Astrocyte (in vitro differentiated cells and primary cell): ENCODE data around the gene SUN1. TPM values are rescaled to one million over a fixed set of nuclear protein-coding genes. Genes with fewer than 3 reads are reported as not detected.

Experiments used
- DNase-seq: peaks from one replicate; pipeline ENCODE4 v3.0.0-alpha.2; 2010; ENCODE audit warnings: low read depth
- FAIRE-seq: peaks from 2 replicates; lab custom pipeline; 2011; peaks lifted over from hg19 to GRCh38; lab: Jason Lieb, UNC
- H2AFZ ChIP-seq: 2 replicates; pipeline ENCODE4 v1.6.0; 2012; ENCODE audit warnings: low read depth, low read length, inconsistent platforms
- H3K27ac ChIP-seq: 2 replicates; pipeline ENCODE4 v1.5.1; 2011; ENCODE audit warnings: low read depth, low read length, inconsistent platforms
- H3K27me3 ChIP-seq: 2 replicates; pipeline ENCODE4 v1.6.0; 2011; ENCODE audit warnings: low read length, inconsistent platforms; ENCODE audit not compliant: insufficient read depth
- H3K36me3 ChIP-seq: 2 replicates; pipeline ENCODE4 v1.5.1; 2011; ENCODE audit warnings: low read length, inconsistent platforms; ENCODE audit not compliant: insufficient read depth
- H3K4me1 ChIP-seq: 2 replicates; pipeline ENCODE4 v1.5.1; 2011; ENCODE audit warnings: low read length, inconsistent platforms; ENCODE audit not compliant: insufficient read depth
- H3K4me2 ChIP-seq: 2 replicates; pipeline ENCODE4 v1.6.0; 2012; ENCODE audit warnings: low read length, inconsistent platforms
- H3K4me3 ChIP-seq: 2 replicates; pipeline ENCODE4 v1.5.1; 2011; ENCODE audit warnings: low read depth, mild to moderate bottlenecking, low read length, inconsistent platforms; ENCODE audit not compliant: insufficient read depth
- H3K79me2 ChIP-seq: 2 replicates; pipeline ENCODE4 v1.6.0; 2012; ENCODE audit warnings: mild to moderate bottlenecking, low read length, inconsistent platforms; ENCODE audit not compliant: insufficient read depth
- H3K9ac ChIP-seq: 2 replicates; pipeline ENCODE4 v1.6.0; 2012; ENCODE audit warnings: mild to moderate bottlenecking, low read length, inconsistent platforms
- H3K9me3 ChIP-seq: 2 replicates; pipeline ENCODE4 v1.5.1; 2012; ENCODE audit warnings: low read depth, mild to moderate bottlenecking, low read length, inconsistent platforms; ENCODE audit not compliant: insufficient read depth
- H4K20me1 ChIP-seq: 2 replicates; pipeline ENCODE4 v1.6.0; 2012; ENCODE audit warnings: low read length, inconsistent platforms; ENCODE audit not compliant: insufficient read depth
- H3K27ac Mint-ChIP-seq: one replicate; pipeline ENCODE4 v1.8.0; 2021; ENCODE audit warnings: mild to moderate bottlenecking, mixed read lengths; ENCODE audit not compliant: unreplicated experiment
- H3K27me3 Mint-ChIP-seq: one replicate; pipeline ENCODE4 v1.8.0; 2021; ENCODE audit warnings: low read depth, mixed read lengths; ENCODE audit not compliant: unreplicated experiment
- H3K36me3 Mint-ChIP-seq: one replicate; pipeline ENCODE4 v1.8.0; 2021; ENCODE audit warnings: low read depth, mixed read lengths; ENCODE audit not compliant: unreplicated experiment
- H3K4me1 Mint-ChIP-seq: one replicate; pipeline ENCODE4 v1.8.0; 2021; ENCODE audit warnings: low read depth, mixed read lengths; ENCODE audit not compliant: unreplicated experiment
- H3K4me3 Mint-ChIP-seq: one replicate; pipeline ENCODE4 v1.8.0; 2021; ENCODE audit warnings: mild to moderate bottlenecking, moderate library complexity, mixed read lengths; ENCODE audit not compliant: unreplicated experiment
- H3K9me3 Mint-ChIP-seq: one replicate; pipeline ENCODE4 v1.8.0; 2021; ENCODE audit warnings: mild to moderate bottlenecking, mixed read lengths; ENCODE audit not compliant: unreplicated experiment
- CTCF ChIP-seq: IDR thresholded peaks from 2 replicates; pipeline ENCODE4 v1.5.1; 2011; ENCODE audit warnings: low read depth, mild to moderate bottlenecking, inconsistent platforms, low read length, moderate library complexity; ENCODE audit not compliant: insufficient read depth
- EZH2 ChIP-seq: IDR thresholded peaks from 2 replicates; pipeline ENCODE4 v1.6.1; 2012; ENCODE audit warnings: mild to moderate bottlenecking, low read length, inconsistent platforms; ENCODE audit not compliant: insufficient read depth
- total RNA-seq: library from RNA; stranded (reverse); gene quantifications from 2 replicates; pipeline ENCODE4 v1.2.1, GENCODE V29; 2021

SUN1 gene
- total RNA-seq, 1 donor from 2014 or later = 121 TPM

GRCh38 chr7:854118-854775 is 22.0 kb downstream of the SUN1 start:
- no peak overlapping the region for H3K4me3 Mint-ChIP-seq
- Histone ChIP-seq H3K4me1 (no peaks in the 10 kb centered on the region), H3K9me3 (no peaks in the 10 kb centered on the region), H3K79me2 (peaks cover 8% of the 10 kb centered on the region), H3K4me2 (no peak overlapping the region), H2AFZ (no peak overlapping the region), H3K4me3 (no peak overlapping the region), H3K27ac (no peak overlapping the region), H3K36me3 (peaks cover 29% of the 10 kb centered on the region), H4K20me1 (peaks cover 24% of the 10 kb centered on the region), H3K27me3 (no peaks in the 10 kb centered on the region), H3K9ac (no peak overlapping the region)
- TF ChIP-seq EZH2 (no peak), CTCF (no peak)
- H3K36me3 Mint-ChIP-seq = peaks cover 29% of the 10 kb centered on the region
- DNase-seq (no peak), FAIRE-seq (no peak)
- no peaks in the 10 kb centered on the region for H3K4me1 Mint-ChIP-seq
- no peaks in the 10 kb centered on the region for H3K27me3 Mint-ChIP-seq
- no peaks in the 10 kb centered on the region for H3K9me3 Mint-ChIP-seq
- no peak overlapping the region for H3K27ac Mint-ChIP-seq

- H3K4me1 Mint-ChIP-seq = no peaks in the 10 kb centered on the region
- H3K4me2 ChIP-seq = no peak overlapping the region
- H3K4me3 Mint-ChIP-seq = no peak overlapping the region
- no peak overlapping the region for H3K4me3 ChIP-seq
- TF ChIP-seq EZH2 (no peak), CTCF (no peak)
- no peak for FAIRE-seq
- no peak overlapping the region for H3K27ac ChIP-seq
- no peaks in the 10 kb centered on the region for H3K9me3 Mint-ChIP-seq
- no peak overlapping the region for H2AFZ ChIP-seq
- no peak overlapping the region for H3K27ac Mint-ChIP-seq
- H3K27me3 Mint-ChIP-seq = no peaks in the 10 kb centered on the region
- H3K9ac ChIP-seq = no peak overlapping the region
- no peak for DNase-seq
- H3K36me3 Mint-ChIP-seq = peaks cover 39% of the 10 kb centered on the region
- H3K27me3 ChIP-seq = no peaks in the 10 kb centered on the region
- H3K4me1 ChIP-seq = no peaks in the 10 kb centered on the region
- peaks cover 25% of the 10 kb centered on the region for H4K20me1 ChIP-seq
- peaks cover 34% of the 10 kb centered on the region for H3K36me3 ChIP-seq
- H3K79me2 ChIP-seq = peaks cover 2% of the 10 kb centered on the region
- no peaks in the 10 kb centered on the region for H3K9me3 ChIP-seq
Measured at GRCh38 chr7:855686-856369, 23.6 kb downstream of the SUN1 start.
